ENCODE measurements around the gene GRK3. TPM values are rescaled to one million over a fixed set of nuclear protein-coding genes. Genes with fewer than 3 reads are reported as not detected.
A peak's percentile ranks its signal among the peaks of the same experiment; 100 is the strongest.

The GRK3 gene
- total and polyA plus RNA-seq, 12 donors = 0.97 to 9.0 (median 5.2) TPM

DNA sequence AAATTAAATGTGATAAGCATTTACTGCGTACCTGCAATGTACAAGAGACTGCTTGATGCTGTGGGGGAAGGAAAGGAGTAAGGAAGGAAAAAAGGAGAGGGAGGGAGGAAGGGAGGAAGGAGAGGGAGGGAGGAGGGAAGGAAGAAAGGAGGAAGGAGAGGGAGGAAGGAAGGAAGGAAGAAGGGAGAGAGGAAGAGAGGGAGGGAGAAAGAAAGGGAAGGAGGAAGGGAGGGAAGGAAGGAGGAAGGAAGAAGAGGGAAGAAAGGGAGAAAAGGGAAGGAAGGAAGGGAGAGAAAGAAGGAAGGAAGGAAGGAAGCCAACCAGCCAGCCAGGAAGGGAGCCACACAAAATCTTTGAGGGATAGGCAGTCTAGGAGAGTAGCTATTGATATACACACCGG is 133.5 kb downstream of the GRK3 start:
- no peaks in the 10 kb centered on the region for H3K27me3 ChIP-seq
- H3K36me3 ChIP-seq = peaks cover 0 to 24% (median 0%) of the 10 kb centered on the region in 9 donors
- peaks cover 0 to 29% (median 22%) of the 10 kb centered on the region in 9 donors for H3K4me1 ChIP-seq
- no peak for DNase-seq
- intact Hi-C loops (cut with DNase I) = loop anchor here in 4 of 10 donors (2.0 to 10.0 kb wide), 3 partner anchors 133 to 235 kb away; partner anchors contain the start of gene GRK3 (in 1 of the 4)
- H3K9me3 ChIP-seq = no peaks in the 10 kb centered on the region
- no peak overlapping the region for H3K27ac ChIP-seq
- ATAC-seq = no peak
- no peak overlapping the region for H3K4me3 ChIP-seq
- WGBS, 2 donors = 85% methylated on average over 2 of the region's 2 CpGs
- TF ChIP-seq, protein P1, sequence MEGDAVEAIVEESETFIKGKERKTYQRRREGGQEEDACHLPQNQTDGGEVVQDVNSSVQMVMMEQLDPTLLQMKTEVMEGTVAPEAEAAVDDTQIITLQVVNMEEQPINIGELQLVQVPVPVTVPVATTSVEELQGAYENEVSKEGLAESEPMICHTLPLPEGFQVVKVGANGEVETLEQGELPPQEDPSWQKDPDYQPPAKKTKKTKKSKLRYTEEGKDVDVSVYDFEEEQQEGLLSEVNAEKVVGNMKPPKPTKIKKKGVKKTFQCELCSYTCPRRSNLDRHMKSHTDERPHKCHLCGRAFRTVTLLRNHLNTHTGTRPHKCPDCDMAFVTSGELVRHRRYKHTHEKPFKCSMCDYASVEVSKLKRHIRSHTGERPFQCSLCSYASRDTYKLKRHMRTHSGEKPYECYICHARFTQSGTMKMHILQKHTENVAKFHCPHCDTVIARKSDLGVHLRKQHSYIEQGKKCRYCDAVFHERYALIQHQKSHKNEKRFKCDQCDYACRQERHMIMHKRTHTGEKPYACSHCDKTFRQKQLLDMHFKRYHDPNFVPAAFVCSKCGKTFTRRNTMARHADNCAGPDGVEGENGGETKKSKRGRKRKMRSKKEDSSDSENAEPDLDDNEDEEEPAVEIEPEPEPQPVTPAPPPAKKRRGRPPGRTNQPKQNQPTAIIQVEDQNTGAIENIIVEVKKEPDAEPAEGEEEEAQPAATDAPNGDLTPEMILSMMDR (IDR thresholded peaks at IDR 0.05) = no peak

DNA sequence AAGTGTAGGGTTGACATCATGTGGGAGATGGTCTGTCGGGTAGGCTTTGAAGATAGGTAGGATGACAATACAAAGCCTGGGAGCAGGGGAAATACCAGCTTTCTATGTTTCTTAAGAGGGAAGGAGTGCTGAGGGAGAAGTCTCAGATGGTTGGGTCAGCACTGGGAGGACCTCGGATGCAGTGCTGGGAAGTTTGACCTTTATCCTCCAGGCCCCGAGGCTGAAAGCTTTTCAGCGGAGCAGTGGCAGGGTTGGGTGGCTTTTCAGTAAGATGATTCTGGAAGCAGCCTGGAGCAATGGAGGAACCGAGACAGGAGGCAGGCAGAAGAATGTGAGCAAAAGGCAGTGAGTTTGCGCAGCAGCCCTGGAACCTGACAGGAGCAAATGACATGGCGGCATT is 134.0 kb downstream of the GRK3 start:
- intact Hi-C loops (cut with DNase I) = loop anchor here in 4 of 10 donors (2.0 to 10.0 kb wide), 3 partner anchors 134 to 236 kb away; partner anchors contain the start of gene GRK3 (in 1 of the 4)
- Histone ChIP-seq H3K4me1 (peaks cover 0 to 29% (median 17%) of the 10 kb centered on the region in 9 donors), H3K27me3 (no peaks in the 10 kb centered on the region), H3K4me3 (no peak overlapping the region), H3K36me3 (peaks cover 0 to 26% (median 0%) of the 10 kb centered on the region in 9 donors), H3K27ac (no peak overlapping the region), H3K9me3 (no peaks in the 10 kb centered on the region)
- ATAC-seq = no peak
- 92% methylated on average over 7 of the region's 7 CpGs for WGBS, 2 donors
- TF ChIP-seq, protein P1 (IDR thresholded peaks at IDR 0.05) = no peak
- no peak for DNase-seq

DNA sequence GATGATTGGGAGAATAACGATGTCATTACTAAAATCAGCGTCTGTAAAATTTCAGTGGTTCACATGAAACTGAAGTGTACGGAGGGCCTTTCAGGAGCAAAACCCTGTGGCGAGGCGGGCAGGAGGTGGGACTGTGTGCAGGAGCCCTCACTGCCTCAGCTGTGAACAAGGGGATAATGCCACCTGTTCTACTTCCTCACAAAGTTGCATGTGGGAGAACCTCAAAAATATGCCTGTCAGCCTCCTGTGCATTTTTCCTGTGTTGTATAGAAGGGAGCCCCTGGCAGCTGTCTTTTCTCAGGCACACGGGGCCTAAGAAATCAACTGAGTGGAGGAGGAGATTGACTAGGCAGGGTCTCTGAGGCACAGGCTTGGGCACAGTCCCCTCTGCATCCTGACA is 134.5 kb downstream of the GRK3 start:
- Histone ChIP-seq H3K36me3 (peaks cover 0 to 32% (median 0%) of the 10 kb centered on the region in 9 donors), H3K4me3 (no peak overlapping the region), H3K9me3 (no peaks in the 10 kb centered on the region), H3K27me3 (no peaks in the 10 kb centered on the region), H3K4me1 (peaks cover 0 to 29% (median 17%) of the 10 kb centered on the region in 9 donors), H3K27ac (no peak overlapping the region)
- ATAC-seq (no peak), DNase-seq (no peak)
- intact Hi-C loops (cut with DNase I) = loop anchor here in 4 of 10 donors (2.0 to 10.0 kb wide), 3 partner anchors 134 to 236 kb away; partner anchors contain the start of gene GRK3 (in 1 of the 4)
- 89 to 94% methylated on average over 6 of the region's 6 CpGs for WGBS, 2 donors
- TF ChIP-seq, protein P1 (IDR thresholded peaks at IDR 0.05) = no peak

DNA sequence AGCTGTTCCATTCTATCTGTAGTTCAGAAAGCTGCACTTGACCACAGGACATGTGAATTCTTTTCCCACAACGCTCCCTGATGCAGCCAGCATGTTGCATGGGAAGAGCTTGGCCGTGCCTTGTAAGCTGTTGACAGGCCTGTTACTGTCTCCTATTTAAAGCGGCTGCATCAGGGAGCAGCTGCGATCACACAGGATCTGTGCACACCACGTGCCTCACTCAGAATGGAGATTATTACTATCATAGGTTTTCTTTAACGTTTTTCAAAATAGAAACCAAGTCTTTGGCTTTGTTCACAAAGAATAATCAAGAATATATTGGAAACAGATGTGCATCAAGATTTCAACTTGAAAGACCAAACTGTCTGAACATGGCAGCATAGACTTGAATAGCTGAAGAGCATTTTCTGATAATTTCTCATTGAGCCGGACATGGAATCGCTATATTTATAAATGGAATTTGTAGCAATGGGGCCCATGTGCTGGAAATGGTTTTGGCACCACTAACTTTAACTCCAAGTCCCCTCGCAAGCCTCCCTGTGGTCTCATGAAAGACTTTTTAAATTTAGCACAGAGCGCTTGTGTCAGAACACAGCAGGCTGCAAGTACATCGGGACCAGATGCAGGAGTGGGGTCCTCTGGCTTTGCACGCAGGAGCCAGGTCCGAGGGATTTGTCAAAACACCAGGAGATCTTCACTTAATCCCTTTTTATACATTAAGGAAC is 136.7 kb downstream of the GRK3 start:
- DNase-seq (peak; percentile 30 to 76), ATAC-seq (peak; percentile 88 to 97 (median 92))
- H3K36me3 ChIP-seq = peaks cover 0 to 29% (median 0%) of the 10 kb centered on the region in 9 donors
- peaks cover 0 to 37% (median 16%) of the 10 kb centered on the region in 9 donors for H3K4me1 ChIP-seq
- no peaks in the 10 kb centered on the region for H3K27me3 ChIP-seq
- peak overlapping the region in 2 of 10 donors; percentile 8 to 9 for H3K4me3 ChIP-seq
- TF ChIP-seq, protein P1 (IDR thresholded peaks at IDR 0.05) = no peak
- WGBS, 2 donors = 24 to 32% methylated on average over 13 of the region's 13 CpGs
- H3K27ac ChIP-seq = peak overlapping the region in 6 of 10 donors; percentile 8 to 53 (median 37)
- no peaks in the 10 kb centered on the region for H3K9me3 ChIP-seq
- intact Hi-C loops (cut with DNase I) = loop anchor here in 7 of 10 donors (1.0 to 10.0 kb wide), 7 partner anchors 74 to 239 kb away; no protein-coding TSS in a partner anchor
